ENCODE measurements around the gene TXNL4A.

- TF ChIP-seq CTCF (IDR thresholded peaks at IDR 0.05 in 2 of 3, conservative IDR thresholded peaks at IDR 0.05 in 1 of 3; ENCODE audit: borderline replicate concordance in 1 of 3, insufficient read depth in 1 of 3, low read depth in 2 of 3, low read length in 2 of 3) (no peak), ZBTB33 (IDR thresholded peaks at IDR 0.05; ENCODE audit: extremely low read depth, insufficient replicate concordance, low read length) (no peak), ZNF274 (IDR thresholded peaks at IDR 0.05; ENCODE audit: low read depth, low read length) (no peak), POLR2AphosphoS5 (IDR thresholded peaks at IDR 0.05; ENCODE audit: low read depth, low read length) (no peak), ZFX (IDR thresholded peaks at IDR 0.05) (no peak)
- TF ChIP-seq, protein P1, sequence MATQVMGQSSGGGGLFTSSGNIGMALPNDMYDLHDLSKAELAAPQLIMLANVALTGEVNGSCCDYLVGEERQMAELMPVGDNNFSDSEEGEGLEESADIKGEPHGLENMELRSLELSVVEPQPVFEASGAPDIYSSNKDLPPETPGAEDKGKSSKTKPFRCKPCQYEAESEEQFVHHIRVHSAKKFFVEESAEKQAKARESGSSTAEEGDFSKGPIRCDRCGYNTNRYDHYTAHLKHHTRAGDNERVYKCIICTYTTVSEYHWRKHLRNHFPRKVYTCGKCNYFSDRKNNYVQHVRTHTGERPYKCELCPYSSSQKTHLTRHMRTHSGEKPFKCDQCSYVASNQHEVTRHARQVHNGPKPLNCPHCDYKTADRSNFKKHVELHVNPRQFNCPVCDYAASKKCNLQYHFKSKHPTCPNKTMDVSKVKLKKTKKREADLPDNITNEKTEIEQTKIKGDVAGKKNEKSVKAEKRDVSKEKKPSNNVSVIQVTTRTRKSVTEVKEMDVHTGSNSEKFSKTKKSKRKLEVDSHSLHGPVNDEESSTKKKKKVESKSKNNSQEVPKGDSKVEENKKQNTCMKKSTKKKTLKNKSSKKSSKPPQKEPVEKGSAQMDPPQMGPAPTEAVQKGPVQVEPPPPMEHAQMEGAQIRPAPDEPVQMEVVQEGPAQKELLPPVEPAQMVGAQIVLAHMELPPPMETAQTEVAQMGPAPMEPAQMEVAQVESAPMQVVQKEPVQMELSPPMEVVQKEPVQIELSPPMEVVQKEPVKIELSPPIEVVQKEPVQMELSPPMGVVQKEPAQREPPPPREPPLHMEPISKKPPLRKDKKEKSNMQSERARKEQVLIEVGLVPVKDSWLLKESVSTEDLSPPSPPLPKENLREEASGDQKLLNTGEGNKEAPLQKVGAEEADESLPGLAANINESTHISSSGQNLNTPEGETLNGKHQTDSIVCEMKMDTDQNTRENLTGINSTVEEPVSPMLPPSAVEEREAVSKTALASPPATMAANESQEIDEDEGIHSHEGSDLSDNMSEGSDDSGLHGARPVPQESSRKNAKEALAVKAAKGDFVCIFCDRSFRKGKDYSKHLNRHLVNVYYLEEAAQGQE (IDR thresholded peaks at IDR 0.05; ENCODE audit: low read depth): no peak
These were observed 1.6 kb downstream of the TXNL4A start for GRCh38 chr18:79986726-79987125.
